Naive thymus-derived CD8-positive, alpha-beta T cell (primary cell): Measurements from ENCODE around the gene ZBTB48. TPM values are rescaled to one million over a fixed set of nuclear protein-coding genes. Genes with fewer than 3 reads are reported as not detected.
"Not testable (repeated sequence)": the region's sequence is repeated elsewhere in the genome, so short reads cannot be mapped to it uniquely, and the experiment has no call there.

Experiments
- ATAC-seq, 2 donors: fragments of 150-1000 bp; cut with Tn5 transposase in 1 of 2; sonication (Bioruptor Pico), chemical (Tn5 transposase) in 1 of 2; 1 replicate in 1 of 2; 2 replicates in 1 of 2; pipeline ENCODE4 v1.10.0; 2021; ENCODE audit warnings: mild to moderate bottlenecking in 2 of 2, moderate library complexity in 2 of 2
- POLR2A ChIA-PET: fragments of 350-600 bp; sonication (Branson Sonifier 250); formaldehyde crosslinking; loops from one replicate; lab custom pipeline; 2021; ENCODE audit warnings: antibody characterized with exemption; lab: Charles Lee
- DNase-seq, 10 donors: peaks; one replicate each; pipeline versions ENCODE4 v3.0.0 to v3.0.0-alpha.2; 2020 to 2022
- H3K27ac Mint-ChIP-seq, 10 donors: one replicate each; pipeline ENCODE4 v1.8.0; 2020 to 2022; ENCODE audit warnings: mild to moderate bottlenecking in 10 of 10, mixed read lengths in 10 of 10, moderate library complexity in 4 of 10, inconsistent platforms in 1 of 10
- H3K27me3 Mint-ChIP-seq, 5 donors: one replicate each; pipeline ENCODE4 v1.8.0; 2021 to 2022; ENCODE audit warnings: mixed read lengths in 5 of 5
- H3K36me3 Mint-ChIP-seq, 3 donors: one replicate each; pipeline ENCODE4 v1.8.0; 2020 to 2022; ENCODE audit warnings: mixed read lengths in 3 of 3, mild to moderate bottlenecking in 2 of 3, inconsistent platforms in 1 of 3
- H3K4me1 Mint-ChIP-seq, 4 donors: one replicate each; pipeline ENCODE4 v1.8.0; 2021 to 2022; ENCODE audit warnings: mixed read lengths in 4 of 4
- H3K4me3 Mint-ChIP-seq, 10 donors: one replicate each; pipeline ENCODE4 v1.8.0; 2020 to 2022; ENCODE audit warnings: mild to moderate bottlenecking in 10 of 10, mixed read lengths in 10 of 10, moderate library complexity in 6 of 10, inconsistent platforms in 1 of 10
- H3K9me3 Mint-ChIP-seq, 9 donors: one replicate each; pipeline ENCODE4 v1.8.0; 2020 to 2022; ENCODE audit warnings: mixed read lengths in 9 of 9, mild to moderate bottlenecking in 3 of 9, inconsistent platforms in 1 of 9, moderate library complexity in 1 of 9
- polyA plus RNA-seq, 3 donors: library from polyadenylated mRNA; unstranded; fragments of 300-500 nt; fragmentation: Illumina TruSeq; gene quantifications; one replicate each; pipeline ENCODE4 v1.2.3, GENCODE V29; 2021
- total RNA-seq, 8 experiments: library from RNA in 2 of 8; stranded (reverse) in 2 of 8; gene quantifications; one replicate each; pipeline ENCODE4 v1.2.3 and lab custom pipeline; 2021 to 2026

The ZBTB48 gene
- total and polyA plus RNA-seq, 5 experiments from 2014 or later = 9.8 to 73.2 (median 30.0) TPM

DNA sequence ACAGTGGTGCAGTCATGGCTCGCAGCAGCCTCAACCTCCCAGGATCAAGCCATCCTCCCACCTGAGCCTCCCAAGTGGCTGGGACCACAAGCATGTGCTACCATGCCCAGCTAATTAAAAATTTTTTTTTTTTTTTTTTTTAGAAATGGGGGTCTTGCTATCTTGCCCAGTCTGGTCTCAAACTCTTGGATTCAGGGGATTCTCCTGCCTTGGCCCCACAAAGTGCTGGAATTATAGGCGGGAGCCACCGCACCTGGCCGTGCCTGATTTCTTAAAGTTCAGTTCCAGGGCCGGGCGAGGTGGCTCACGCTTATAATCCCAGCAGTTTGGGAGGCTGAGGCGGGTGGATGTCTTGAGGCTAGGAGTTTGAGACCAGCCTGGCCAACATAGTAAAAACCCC is 51.3 kb downstream of the ZBTB48 start:
- ATAC-seq (no peak), DNase-seq (peak in 1 of 10 donors; percentile 45)
- Mint-ChIP-seq H3K4me1 (peaks cover 17 to 30% (median 23%) of the 10 kb centered on the region in 4 donors), H3K9me3 (no peaks in the 10 kb centered on the region), H3K27ac (no peak overlapping the region), H3K27me3 (no peaks in the 10 kb centered on the region), H3K36me3 (peaks cover 0 to 74% (median 9%) of the 10 kb centered on the region in 3 donors), H3K4me3 (no peak overlapping the region)
- POLR2A ChIA-PET = interaction anchor here (1.6 kb wide), 1 partner anchor 28 kb away, joined by 7 read pairs; the partner anchor contains the start of gene KLHL21

- POLR2A ChIA-PET = interaction anchor here (1.1 to 1.6 kb wide), 3 partner anchors 30 to 79 kb away, joined by 3 to 7 read pairs (median 4); partner anchors contain the start of genes KLHL21 and NOL9
- no peak for ATAC-seq
These were observed 53.1 kb downstream of the ZBTB48 start for GRCh38 chr1:6632588-6633514.

GRCh38 chr1:6634371-6635052 is 54.7 kb downstream of the ZBTB48 start:
- H3K4me3 Mint-ChIP-seq = no peak overlapping the region
- no peaks in the 10 kb centered on the region for H3K27me3 Mint-ChIP-seq
- H3K36me3 Mint-ChIP-seq = peaks cover 0 to 81% (median 8%) of the 10 kb centered on the region in 3 donors
- POLR2A ChIA-PET = interaction anchor here (1.0 to 2.2 kb wide), 5 partner anchors 31 to 54 kb away, joined by 3 to 5 read pairs (median 3); no protein-coding TSS in a partner anchor
- no peaks in the 10 kb centered on the region for H3K9me3 Mint-ChIP-seq
- DNase-seq (peak; percentile 13 to 68 (median 31)), ATAC-seq (peak; percentile 55 to 80)
- H3K4me1 Mint-ChIP-seq = peaks cover under 1 to 4% (median 2%) of the 10 kb centered on the region in 4 donors
- no peak overlapping the region for H3K27ac Mint-ChIP-seq

More at GRCh38 chr1:6632588-6633514, 53.1 kb downstream of the ZBTB48 start:
- peaks cover 0 to 83% (median 9%) of the 10 kb centered on the region in 3 donors for H3K36me3 Mint-ChIP-seq
- peaks cover 4 to 13% (median 6%) of the 10 kb centered on the region in 4 donors for H3K4me1 Mint-ChIP-seq
- H3K27me3 Mint-ChIP-seq = no peaks in the 10 kb centered on the region
- H3K4me3 Mint-ChIP-seq = no peak overlapping the region
- H3K9me3 Mint-ChIP-seq = no peaks in the 10 kb centered on the region
- no peak for DNase-seq
- H3K27ac Mint-ChIP-seq = no peak overlapping the region

GRCh38 chr1:6635161-6635909 is 55.5 kb downstream of the ZBTB48 start:
- peaks cover 0 to 78% (median 8%) of the 10 kb centered on the region in 3 donors for H3K36me3 Mint-ChIP-seq
- ATAC-seq (no peak), DNase-seq (no peak)
- no peak overlapping the region for H3K4me3 Mint-ChIP-seq
- peak overlapping the region in 1 of 10 donors; percentile 16 for H3K27ac Mint-ChIP-seq
- H3K4me1 Mint-ChIP-seq = no peaks in the 10 kb centered on the region
- POLR2A ChIA-PET = interaction anchor here (1.0 to 2.2 kb wide), 3 partner anchors 31 to 38 kb away, joined by 3 to 5 read pairs (median 4); no protein-coding TSS in a partner anchor
- no peaks in the 10 kb centered on the region for H3K9me3 Mint-ChIP-seq
- H3K27me3 Mint-ChIP-seq = no peaks in the 10 kb centered on the region

DNA sequence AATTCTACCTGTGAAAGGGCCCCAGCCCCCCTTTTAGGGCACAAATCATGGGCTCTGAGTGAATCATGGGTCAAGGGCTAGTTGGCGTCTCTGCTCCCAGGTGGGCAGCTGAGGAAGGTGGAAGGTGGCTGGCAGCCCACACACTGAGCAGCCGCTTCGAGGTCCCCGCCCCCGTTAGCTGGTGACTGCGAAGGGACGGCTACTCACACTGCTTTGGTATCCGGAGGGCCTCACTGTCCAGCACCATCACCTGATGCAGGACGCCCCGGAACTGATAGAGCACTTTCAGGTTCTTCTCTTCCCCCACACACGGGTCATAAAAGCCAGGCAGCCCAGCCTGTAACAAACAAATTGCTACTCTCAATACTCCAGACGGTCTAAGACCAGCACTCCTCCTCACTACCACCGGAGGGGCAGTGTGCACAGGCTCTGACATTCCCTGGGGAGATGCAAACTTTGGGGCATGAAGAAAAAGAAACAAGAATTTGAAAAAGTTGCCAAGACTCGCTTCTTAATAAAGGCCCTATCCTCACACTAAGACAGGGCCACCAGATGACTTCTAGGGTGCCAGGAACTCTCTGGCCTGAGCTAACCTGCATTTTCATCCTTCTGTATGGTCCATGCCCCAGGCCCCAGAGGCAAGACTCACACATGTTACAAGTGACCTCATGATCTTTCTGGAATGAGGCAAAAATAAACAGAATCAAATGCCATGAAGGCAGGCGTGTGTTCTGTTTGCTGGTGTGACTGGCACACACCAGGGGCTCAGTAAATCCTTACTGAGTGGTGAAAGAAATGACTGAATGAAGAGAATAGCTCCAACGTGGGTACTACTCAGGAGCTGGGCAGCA is 56.3 kb downstream of the ZBTB48 start:
- Mint-ChIP-seq H3K4me1 (no peaks in the 10 kb centered on the region), H3K36me3 (peaks cover 0 to 81% (median 8%) of the 10 kb centered on the region in 3 donors), H3K4me3 (no peak overlapping the region), H3K9me3 (no peaks in the 10 kb centered on the region), H3K27ac (peak overlapping the region in 4 of 10 donors; percentile 9 to 59 (median 18)), H3K27me3 (no peaks in the 10 kb centered on the region)
- DNase-seq (peak in 1 of 10 donors; percentile 51), ATAC-seq (no peak)
- POLR2A ChIA-PET = interaction anchor here (2.2 kb wide), 1 partner anchor 32 kb away, joined by 5 read pairs; no protein-coding TSS in a partner anchor

GRCh38 chr1:6636778-6637177 is 57.0 kb downstream of the ZBTB48 start:
- POLR2A ChIA-PET = not testable (repeated sequence)

GRCh38 chr1:6637770-6638169 is 58.0 kb downstream of the ZBTB48 start:
- POLR2A ChIA-PET = no interaction called here
- Mint-ChIP-seq H3K27me3 (no peaks in the 10 kb centered on the region), H3K4me1 (no peaks in the 10 kb centered on the region), H3K36me3 (peaks cover 0 to 81% (median 10%) of the 10 kb centered on the region in 3 donors), H3K4me3 (no peak overlapping the region), H3K9me3 (no peaks in the 10 kb centered on the region), H3K27ac (no peak overlapping the region)
- DNase-seq = peak in 1 of 10 donors; percentile 2
- no peak for ATAC-seq

More at GRCh38 chr1:6636778-6637177, 57.0 kb downstream of the ZBTB48 start:
- not testable (repeated sequence) for H3K27me3 Mint-ChIP-seq, H3K4me3 Mint-ChIP-seq, H3K9me3 Mint-ChIP-seq, H3K4me1 Mint-ChIP-seq, DNase-seq, ATAC-seq
- peaks cover 0 to 83% (median 10%) of the 10 kb centered on the region in 3 donors for H3K36me3 Mint-ChIP-seq
- H3K27ac Mint-ChIP-seq = peak overlapping the region in 3 of 10 donors; percentile 8 to 51 (median 16)

DNA sequence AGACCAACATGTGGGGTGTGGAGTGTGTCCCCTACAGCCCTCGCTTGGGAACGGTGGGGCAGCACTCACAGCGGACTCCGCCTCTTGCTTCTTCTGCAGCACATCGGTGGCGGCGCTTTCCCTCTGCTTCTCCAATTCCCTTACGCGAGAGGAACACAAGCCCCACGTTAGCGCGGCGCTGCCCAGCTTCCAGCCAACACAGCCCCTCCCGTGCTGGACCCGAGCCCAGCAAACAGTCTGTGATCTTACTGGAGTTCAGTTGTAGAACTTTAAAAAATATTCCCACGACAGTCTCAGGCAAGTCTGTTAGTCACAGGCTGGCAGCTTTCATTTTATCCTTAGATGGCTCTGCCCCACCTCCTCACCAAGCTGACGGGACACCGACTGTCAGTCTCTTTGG is 58.4 kb downstream of the ZBTB48 start:
- Mint-ChIP-seq H3K27ac (peak overlapping the region in 2 of 10 donors; percentile 20 to 35), H3K4me1 (peaks cover 0 to 1% (median 0%) of the 10 kb centered on the region in 4 donors), H3K36me3 (peaks cover 0 to 80% (median 10%) of the 10 kb centered on the region in 3 donors), H3K27me3 (no peaks in the 10 kb centered on the region), H3K4me3 (no peak overlapping the region), H3K9me3 (no peaks in the 10 kb centered on the region)
- DNase-seq (peak in 1 of 10 donors; percentile 40), ATAC-seq (no peak)
- POLR2A ChIA-PET = no interaction called here

Other genes starting within 250 kb of the ZBTB48 start
- gene ACOT7, start 186.2 kb upstream of the ZBTB48 start, total RNA-seq = 1 to 10 TPM; 4.3 to 4.9 TPM
- gene ACOT7, start 186.2 kb upstream of the ZBTB48 start, polyA plus RNA-seq = 1 to 10 TPM; 5.6 to 9.4 (median 7.8) TPM
- gene HES2, start 160.1 kb upstream of the ZBTB48 start, total RNA-seq = not detected
- gene HES2, start 160.1 kb upstream of the ZBTB48 start, polyA plus RNA-seq = not detected
- gene ESPN, start 155.2 kb upstream of the ZBTB48 start, total RNA-seq = 1 to 10 TPM; 2.3 to 2.4 TPM
- gene ESPN, start 155.2 kb upstream of the ZBTB48 start, polyA plus RNA-seq = under 1 TPM; 0.12 to 0.81 (median 0.15) TPM
- gene TNFRSF25, start 113.8 kb upstream of the ZBTB48 start, total RNA-seq = 100 to 1,000 TPM; 378 to 381 TPM
- gene TNFRSF25, start 113.8 kb upstream of the ZBTB48 start, polyA plus RNA-seq = 10 to 100 TPM in 2 of 3 donors, 1 to 10 TPM in 1; 7.2 to 28.7 (median 10.6) TPM
- 1 to 10 TPM; 6.3 to 7.0 TPM for gene PLEKHG5, start 88.3 kb upstream of the ZBTB48 start, total RNA-seq
- gene PLEKHG5, start 88.3 kb upstream of the ZBTB48 start, polyA plus RNA-seq = 1 to 10 TPM in 1 of 3 donors, under 1 TPM in 2; 0.57 to 1.4 (median 0.59) TPM
- 10 to 100 TPM; 81.3 to 93.0 TPM for gene NOL9, start 25.5 kb upstream of the ZBTB48 start, total RNA-seq
- gene NOL9, start 25.5 kb upstream of the ZBTB48 start, polyA plus RNA-seq = 10 to 100 TPM; 10.4 to 19.4 (median 18.5) TPM
- not detected for gene TAS1R1, start 24.7 kb upstream of the ZBTB48 start, total RNA-seq
- under 1 TPM in 1 of 3 donors, not detected in 2; 0.06 TPM for gene TAS1R1, start 24.7 kb upstream of the ZBTB48 start, polyA plus RNA-seq
- gene KLHL21, start 22.9 kb downstream of the ZBTB48 start, total RNA-seq = 10 to 100 TPM; 67.1 to 67.7 TPM
- 10 to 100 TPM; 15.7 to 26.4 (median 16.3) TPM for gene KLHL21, start 22.9 kb downstream of the ZBTB48 start, polyA plus RNA-seq
- gene PHF13, start 33.7 kb downstream of the ZBTB48 start, total RNA-seq = 1 to 10 TPM; 8.4 to 8.5 TPM
- 1 to 10 TPM; 1.4 to 4.3 (median 3.2) TPM for gene PHF13, start 33.7 kb downstream of the ZBTB48 start, polyA plus RNA-seq
- 10 to 100 TPM; 28.7 to 30.7 TPM for gene THAP3, start 44.9 kb downstream of the ZBTB48 start, total RNA-seq
- gene THAP3, start 44.9 kb downstream of the ZBTB48 start, polyA plus RNA-seq = 10 to 100 TPM; 20.1 to 26.5 (median 25.4) TPM
- gene DNAJC11, start 121.8 kb downstream of the ZBTB48 start, total RNA-seq = 10 to 100 TPM; 44.9 to 47.4 TPM
- 10 to 100 TPM; 13.2 to 22.5 (median 19.5) TPM for gene DNAJC11, start 121.8 kb downstream of the ZBTB48 start, polyA plus RNA-seq
- gene CAMTA1, start 205.5 kb downstream of the ZBTB48 start, total RNA-seq = 10 to 100 TPM; 32.6 to 37.1 TPM
- 10 to 100 TPM; 47.3 to 78.3 (median 67.4) TPM for gene CAMTA1, start 205.5 kb downstream of the ZBTB48 start, polyA plus RNA-seq